SJCRH30 (cell line): Measurements from ENCODE around the gene SOD3. TPM values are rescaled to one million over a fixed set of nuclear protein-coding genes. Genes with fewer than 3 reads are reported as not detected.
A peak's percentile ranks its signal among the peaks of the same experiment; 100 is the strongest.

Experiments
- DNase-seq, 2 experiments: peaks; one replicate each; pipeline ENCODE4 v3.0.0-alpha.2; 2015 to 2020
- H3K27ac ChIP-seq: fragments of 250-450 bp; sonication (Bioruptor Pico); 2 replicates; pipeline ENCODE4 v1.5.1; 2020; ENCODE audit warnings: mild to moderate bottlenecking, moderate library complexity
- H3K27me3 ChIP-seq: fragments of 250-450 bp; sonication (Bioruptor Pico); 2 replicates; pipeline ENCODE4 v1.5.1; 2020; ENCODE audit warnings: mild to moderate bottlenecking, moderate library complexity
- H3K36me3 ChIP-seq: fragments of 250-450 bp; sonication (Bioruptor Pico); 2 replicates; pipeline ENCODE4 v1.5.1; 2020; ENCODE audit warnings: mild to moderate bottlenecking, moderate library complexity
- H3K4me1 ChIP-seq: fragments of 250-450 bp; sonication (Bioruptor Pico); 2 replicates; pipeline ENCODE4 v1.5.1; 2020; ENCODE audit warnings: mild to moderate bottlenecking, moderate library complexity
- H3K4me3 ChIP-seq: fragments of 250-450 bp; sonication (Bioruptor Pico); 2 replicates; pipeline ENCODE4 v1.5.1; 2020; ENCODE audit warnings: mild to moderate bottlenecking, moderate library complexity
- H3K9me3 ChIP-seq: fragments of 250-450 bp; sonication (Bioruptor Pico); replicated peaks from 2 replicates; pipeline ENCODE4 v1.5.1; 2020; ENCODE audit warnings: mild to moderate bottlenecking, moderate library complexity
- total RNA-seq: library from RNA; depleted of rRNA; stranded (reverse); fragments of >200 nt; shearing (Covaris generic); gene quantifications from 2 replicates; pipeline ENCODE4 v1.2.3, GENCODE V29; 2014; rRNA removed

SOD3 gene
- total RNA-seq, 1 experiment from 2014 or later, result not detected

- H3K27ac ChIP-seq, result no peak overlapping the region
- H3K36me3 ChIP-seq, result no peaks in the 10 kb centered on the region
- no peaks in the 10 kb centered on the region for H3K9me3 ChIP-seq
- no peak for DNase-seq
- no peaks in the 10 kb centered on the region for H3K4me1 ChIP-seq
- peaks cover 6% of the 10 kb centered on the region for H3K27me3 ChIP-seq
- no peak overlapping the region for H3K4me3 ChIP-seq
These were observed 41.4 kb downstream of the SOD3 start for GRCh38 chr4:24836661-24837242.

GRCh38 chr4:24837336-24837735 is 42.0 kb downstream of the SOD3 start:
- Histone ChIP-seq H3K36me3 (no peaks in the 10 kb centered on the region), H3K9me3 (no peaks in the 10 kb centered on the region), H3K4me1 (no peaks in the 10 kb centered on the region), H3K4me3 (no peak overlapping the region), H3K27ac (no peak overlapping the region), H3K27me3 (peaks cover 6% of the 10 kb centered on the region)
- peak in 1 of 2 experiments; percentile 12 for DNase-seq

- Histone ChIP-seq H3K36me3 (no peaks in the 10 kb centered on the region), H3K9me3 (no peaks in the 10 kb centered on the region), H3K4me3 (no peak overlapping the region), H3K27ac (no peak overlapping the region), H3K27me3 (peaks cover 6% of the 10 kb centered on the region), H3K4me1 (no peaks in the 10 kb centered on the region)
- DNase-seq, result no peak
These were observed 42.4 kb downstream of the SOD3 start for GRCh38 chr4:24837781-24838180.

GRCh38 chr4:24840362-24840761 is 45.0 kb downstream of the SOD3 start:
- no peak overlapping the region for H3K4me3 ChIP-seq
- no peaks in the 10 kb centered on the region for H3K36me3 ChIP-seq
- H3K4me1 ChIP-seq, result no peaks in the 10 kb centered on the region
- no peaks in the 10 kb centered on the region for H3K9me3 ChIP-seq
- no peak for DNase-seq
- no peak overlapping the region for H3K27ac ChIP-seq
- peaks cover under 1% of the 10 kb centered on the region; the same call in 1 of the 2 replicates for H3K27me3 ChIP-seq

GRCh38 chr4:24840826-24841543 is 45.6 kb downstream of the SOD3 start:
- Histone ChIP-seq H3K4me3 (no peak overlapping the region), H3K27me3 (no peaks in the 10 kb centered on the region), H3K27ac (no peak overlapping the region), H3K4me1 (no peaks in the 10 kb centered on the region), H3K36me3 (no peaks in the 10 kb centered on the region), H3K9me3 (no peaks in the 10 kb centered on the region)
- no peak for DNase-seq

GRCh38 chr4:24842356-24842755 is 47.0 kb downstream of the SOD3 start:
- Histone ChIP-seq H3K27ac (no peak overlapping the region), H3K4me1 (peaks cover 5% of the 10 kb centered on the region; the same call in 1 of the 2 replicates), H3K9me3 (no peaks in the 10 kb centered on the region), H3K4me3 (no peak overlapping the region), H3K27me3 (no peaks in the 10 kb centered on the region), H3K36me3 (no peaks in the 10 kb centered on the region)
- no peak for DNase-seq

- peaks cover 5% of the 10 kb centered on the region; the same call in 1 of the 2 replicates for H3K4me1 ChIP-seq
- no peak overlapping the region for H3K4me3 ChIP-seq
- H3K36me3 ChIP-seq, result no peaks in the 10 kb centered on the region
- no peak overlapping the region for H3K27ac ChIP-seq
- no peak for DNase-seq
- H3K27me3 ChIP-seq, result no peaks in the 10 kb centered on the region
- no peaks in the 10 kb centered on the region for H3K9me3 ChIP-seq
These were observed 47.7 kb downstream of the SOD3 start for GRCh38 chr4:24843096-24843495.

- H3K4me1 ChIP-seq, result peaks cover 5% of the 10 kb centered on the region; the same call in 1 of the 2 replicates
- no peak for DNase-seq
- H3K9me3 ChIP-seq, result no peaks in the 10 kb centered on the region
- no peak overlapping the region for H3K4me3 ChIP-seq
- H3K36me3 ChIP-seq, result no peaks in the 10 kb centered on the region
- no peak overlapping the region for H3K27ac ChIP-seq
- no peaks in the 10 kb centered on the region for H3K27me3 ChIP-seq
These were observed 49.8 kb downstream of the SOD3 start for GRCh38 chr4:24845132-24845531.

GRCh38 chr4:24845902-24846301 is 50.5 kb downstream of the SOD3 start:
- peak in 1 of 2 experiments; percentile 21 for DNase-seq
- Histone ChIP-seq H3K36me3 (no peaks in the 10 kb centered on the region), H3K4me3 (no peak overlapping the region), H3K4me1 (peaks cover 5% of the 10 kb centered on the region; the same call in 1 of the 2 replicates), H3K27ac (no peak overlapping the region), H3K9me3 (no peaks in the 10 kb centered on the region), H3K27me3 (no peaks in the 10 kb centered on the region)

- peak in 1 of 2 experiments; percentile 27 for DNase-seq
- Histone ChIP-seq H3K27me3 (no peaks in the 10 kb centered on the region), H3K4me1 (peaks cover 5% of the 10 kb centered on the region; the same call in 1 of the 2 replicates), H3K27ac (no peak overlapping the region), H3K4me3 (no peak overlapping the region), H3K9me3 (no peaks in the 10 kb centered on the region), H3K36me3 (no peaks in the 10 kb centered on the region)
These were observed 51.3 kb downstream of the SOD3 start for GRCh38 chr4:24846716-24847115.

- Histone ChIP-seq H3K9me3 (no peaks in the 10 kb centered on the region), H3K4me1 (peaks cover 5% of the 10 kb centered on the region; the same call in 1 of the 2 replicates), H3K36me3 (no peaks in the 10 kb centered on the region), H3K27me3 (no peaks in the 10 kb centered on the region), H3K4me3 (no peak overlapping the region), H3K27ac (no peak overlapping the region)
- no peak for DNase-seq
These were observed 54.0 kb downstream of the SOD3 start for GRCh38 chr4:24849351-24849750.

- Histone ChIP-seq H3K36me3 (no peaks in the 10 kb centered on the region), H3K27me3 (no peaks in the 10 kb centered on the region), H3K9me3 (no peaks in the 10 kb centered on the region), H3K4me1 (peaks cover 5% of the 10 kb centered on the region; the same call in 1 of the 2 replicates), H3K27ac (no peak overlapping the region), H3K4me3 (no peak overlapping the region)
- DNase-seq, result no peak
These were observed 54.4 kb downstream of the SOD3 start for GRCh38 chr4:24849756-24850155.

Other genes starting within 250 kb of the SOD3 start
- gene DHX15, start 211.0 kb upstream of the SOD3 start, total RNA-seq, result 425 and 438 TPM in 2 replicates
- 0.91 and 1.1 TPM in 2 replicates for gene CCDC149, start 117.5 kb downstream of the SOD3 start, total RNA-seq
- 10.8 and 12.0 TPM in 2 replicates for gene LGI2, start 235.4 kb downstream of the SOD3 start, total RNA-seq